Transverse colon (tissue), 3 donors: Measurements from ENCODE around the gene KIFC3.

Source experiments
- CTCF ChIP-seq, 5 experiments: fragments of 200-600 bp in 3 of 5; fragments of 450-650 bp in 2 of 5; sonication (generic) in 3 of 5; IDR thresholded peaks; 1 replicate in 2 of 5; 2 replicates in 3 of 5; pipeline ENCODE4 v1.5.1; 2016 to 2017; ENCODE audit warnings: antibody characterized with exemption in 5 of 5, inconsistent platforms in 3 of 5, mild to moderate bottlenecking in 2 of 5, moderate library complexity in 1 of 5
- EP300 ChIP-seq: sonication (generic); formaldehyde crosslinking; IDR thresholded peaks from one replicate; pipeline ENCODE4 v1.6.1; 2017; ENCODE audit warnings: antibody characterized with exemption, low read depth
- POLR2A ChIP-seq: fragments of 450-650 bp; IDR thresholded peaks from one replicate; pipeline ENCODE4 v1.6.1; 2016; ENCODE audit warnings: antibody characterized with exemption, mild to moderate bottlenecking, moderate library complexity

GRCh38 chr16:57826706-57827625 lies 24.7 kb upstream of the KIFC3 start:
- TF ChIP-seq CTCF (IDR thresholded peaks at IDR 0.05) (no peak), EP300 (no peak), POLR2A (no peak)
